HepG2 (cell line): Measurements from ENCODE around the gene FNDC3B. TPM values are rescaled to one million over a fixed set of nuclear protein-coding genes. Genes with fewer than 3 reads are reported as not detected.
A peak's percentile ranks its signal among the peaks of the same experiment; 100 is the strongest.

Source experiments
- ATAC-seq: fragments of 200-7000 bp; cut with Tn5 transposase; 3 replicates; pipeline ENCODE4 v1.9.1; 2020; ENCODE audit warnings: mild to moderate bottlenecking, moderate library complexity
- BruUV-seq: library from RNA; stranded (reverse); fragments of 400-500 nt; replicated peaks from 2 replicates; lab custom pipeline; 2021; lab: Mats Ljungman, UMichigan
- CTCF ChIA-PET: fragments of 300-600 bp; formaldehyde crosslinking; extraction: SDS; loops from one replicate; lab custom pipeline; 2021; ENCODE audit warnings: low total read pairs, inconsistent platforms, low intra/inter-chr PET ratio; lab: Yijun Ruan, JAX
- POLR2A ChIA-PET: fragments of 350-600 bp; sonication (Branson Sonifier 250); formaldehyde crosslinking; loops from one replicate; lab custom pipeline; 2020; ENCODE audit warnings: antibody characterized with exemption, inconsistent platforms; lab: Yijun Ruan, JAX
- DNase-seq: peaks from one replicate; pipeline ENCODE4 v3.0.0-alpha.2; 2015; ENCODE audit warnings: low spot score
- FAIRE-seq: peaks from 3 replicates; lab custom pipeline; 2011; peaks lifted over from hg19 to GRCh38; lab: Jason Lieb, UNC
- H2AFZ ChIP-seq: one replicate; pipeline ENCODE4 v1.6.1; 2011; ENCODE audit warnings: low read length, inconsistent platforms
- H3K27ac ChIP-seq: fragments of 300-600 bp; 3 replicates; pipeline ENCODE4 v1.8.0; 2011; ENCODE audit warnings: mixed run types, mild to moderate bottlenecking, mixed read lengths, low read length, inconsistent platforms; ENCODE audit not compliant: insufficient read depth; ENCODE audit errors: extremely low read length
- H3K27me3 ChIP-seq, 2 experiments: fragments of 200-600 bp in 1 of 2; 2 replicates in 1 of 2; 3 replicates in 1 of 2; pipeline versions ENCODE4 v1.6.0 to v1.8.0; 2011; ENCODE audit warnings: low read length in 2 of 2, mild to moderate bottlenecking in 2 of 2, moderate library complexity in 2 of 2, inconsistent platforms in 1 of 2; ENCODE audit not compliant: insufficient read depth in 2 of 2, control insufficient read depth in 1 of 2
- H3K36me3 ChIP-seq, 2 experiments: fragments of 200-600 bp in 1 of 2; replicated peaks in 1 of 2; 2 replicates in 1 of 2; 3 replicates in 1 of 2; pipeline versions ENCODE4 v1.5.1 to v1.8.0; 2011; ENCODE audit warnings: low read length in 2 of 2, inconsistent platforms in 1 of 2; ENCODE audit not compliant: insufficient read depth in 2 of 2, control insufficient read depth in 1 of 2
- H3K4me1 ChIP-seq: 2 replicates; pipeline ENCODE4 v1.5.1; 2012; ENCODE audit warnings: low read length, inconsistent platforms; ENCODE audit not compliant: insufficient read depth
- H3K4me2 ChIP-seq: 2 replicates; pipeline ENCODE4 v1.6.0; 2011; ENCODE audit warnings: low read depth, low read length, inconsistent platforms
- H3K4me3 ChIP-seq, 3 experiments: fragments of 200-600 bp in 1 of 3; sonication (generic), shearing (Covaris generic) in 1 of 3; replicated peaks in 1 of 3; 2 replicates each; pipeline ENCODE4 v1.5.1; 2011 to 2016; ENCODE audit warnings: low read length in 3 of 3, inconsistent platforms in 2 of 3, low read depth in 2 of 3, mild to moderate bottlenecking in 2 of 3, control low read depth in 1 of 3, mixed read lengths in 1 of 3; ENCODE audit not compliant: insufficient read depth in 1 of 3
- H3K79me2 ChIP-seq: one replicate; pipeline ENCODE4 v1.6.1; 2011; ENCODE audit warnings: low read length, inconsistent platforms; ENCODE audit not compliant: insufficient read depth
- H3K9ac ChIP-seq: 2 replicates; pipeline ENCODE4 v1.6.0; 2011; ENCODE audit warnings: mild to moderate bottlenecking, low read depth, low read length, inconsistent platforms; ENCODE audit not compliant: insufficient read depth
- H3K9me3 ChIP-seq: 2 replicates; pipeline ENCODE4 v1.5.1; 2012; ENCODE audit warnings: mild to moderate bottlenecking, low read length
- H4K20me1 ChIP-seq: 2 replicates; pipeline ENCODE4 v1.6.0; 2011; ENCODE audit warnings: inconsistent platforms, mild to moderate bottlenecking, low read length, moderate library complexity; ENCODE audit not compliant: insufficient read depth
- AGO2 ChIP-seq: fragments of 200-400 bp; formaldehyde crosslinking; optimal IDR thresholded peaks from 2 replicates; pipeline ENCODE3; 2017; ENCODE audit warnings: mild to moderate bottlenecking, low read depth, low read length, moderate library complexity
- NBN ChIP-seq: fragments of 450-650 bp; conservative IDR thresholded peaks from 2 replicates; pipeline ENCODE4 v1.6.1; 2017
- POLR2AphosphoS5 ChIP-seq: IDR thresholded peaks from 2 replicates; pipeline ENCODE4 v1.6.1; 2012; ENCODE audit warnings: low read depth, low read length
- RBM22 ChIP-seq: fragments of 200-400 bp; formaldehyde crosslinking; optimal IDR thresholded peaks from 2 replicates; pipeline ENCODE3; 2017; ENCODE audit warnings: mild to moderate bottlenecking, low read length, moderate library complexity
- ZNF737 ChIP-seq: sonication (generic); formaldehyde crosslinking; IDR thresholded peaks from 2 replicates; pipeline ENCODE4 v1.5.0; 2020; ENCODE audit warnings: missing genetic modification reagents, mild to moderate bottlenecking, borderline replicate concordance
- WGBS: methylation state at CpG from one replicate; pipeline ENCODE4 v1.1.6; 2017; ENCODE audit warnings: low lambda C conversion rate; 5-methylcytosine and 5-hydroxymethylcytosine counted together
- in situ Hi-C: cut with HindIII; loops from 2 replicates; pipeline ENCODE4 v1.10.0; 2017; ENCODE audit warnings: low pct_unique_long_range_greater_than_20kb; ENCODE audit not compliant: extremely low pct_ligation_motif_present
- intact Hi-C: fragments of 100-400 bp; cut with micrococcal nuclease; formaldehyde crosslinking; loops from one replicate; pipeline ENCODE4 v1.10.0; 2022; ENCODE audit not compliant: unreplicated experiment
- polyA plus RNA-seq, 8 experiments: library from polyadenylated mRNA; depleted of rRNA in 3 of 8; stranded (reverse) in 7 of 8; unstranded in 1 of 8; fragments of >200 nt; fragmentation: Illumina TruSeq in 4 of 8; extraction: Trizol in 4 of 8; gene quantifications; 2 replicates each; pipeline versions ENCODE4 v1.2.1 to v1.2.3, GENCODE V29; 2011 to 2016; ENCODE audit warnings: low read depth in 4 of 8, missing spikeins in 1 of 8, mixed read lengths in 1 of 8; ENCODE audit not compliant: insufficient read depth in 1 of 8
- total RNA-seq, 5 experiments: library from RNA; depleted of rRNA; stranded (reverse); fragments of >200 nt; fragmentation: Illumina TruSeq; extraction: Trizol; gene quantifications; 2 replicates each; pipeline ENCODE4 v1.2.3, GENCODE V29; 2016; ENCODE audit warnings: low read depth in 1 of 5
- TF ChIP-seq, protein P1 (sequence below): sonication (generic); formaldehyde crosslinking; IDR thresholded peaks from 2 replicates; pipeline ENCODE4 v1.5.0; 2020; ENCODE audit warnings: mild to moderate bottlenecking, missing genetic modification reagents, moderate library complexity
- TF ChIP-seq, protein P2 (sequence below): sonication (generic); formaldehyde crosslinking; IDR thresholded peaks from 2 replicates; pipeline ENCODE4 v1.5.0; 2020; ENCODE audit warnings: missing genetic modification reagents, mild to moderate bottlenecking, borderline replicate concordance

FNDC3B gene
- total and polyA plus RNA-seq, 2 of the 13 experiments (the other 11 are each of a cell fraction or from before 2014, with no cell fraction given): 74.8 to 103 TPM

DNA sequence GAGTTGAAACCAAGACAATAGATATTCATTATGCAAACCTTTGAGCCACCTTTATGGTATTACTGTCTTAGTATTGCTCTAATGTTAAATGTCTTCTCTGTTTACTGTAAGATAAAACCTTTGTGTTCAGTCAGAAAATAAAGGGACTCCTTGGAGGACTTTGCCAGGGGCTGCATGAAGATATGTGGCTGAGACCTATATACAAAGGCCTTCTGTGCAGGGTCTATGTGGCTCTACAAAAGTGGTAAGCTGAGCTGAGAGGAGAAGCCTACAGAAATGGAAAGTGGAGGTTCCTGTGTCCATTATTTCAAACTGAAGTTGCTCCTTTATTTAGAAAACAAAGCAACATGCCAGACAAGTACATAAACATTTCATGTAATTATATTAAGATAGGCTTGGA, 131.5 kb downstream of the FNDC3B start:
- FAIRE-seq (no peak), ATAC-seq (no peak), DNase-seq (no peak)
- H3K36me3 ChIP-seq: peaks cover 19 to 43% of the 10 kb centered on the region in 2 experiments
- intact Hi-C loops: no loop called here
- peaks cover 97% of the 10 kb centered on the region for H3K79me2 ChIP-seq
- H3K4me1 ChIP-seq: peaks cover 99% of the 10 kb centered on the region
- H3K9ac ChIP-seq: no peak overlapping the region
- H3K27me3 ChIP-seq: no peaks in the 10 kb centered on the region
- H4K20me1 ChIP-seq: peaks cover 99% of the 10 kb centered on the region
- no peak overlapping the region for H3K4me3 ChIP-seq
- H3K27ac ChIP-seq: no peak overlapping the region
- H3K4me2 ChIP-seq: no peak overlapping the region
- peak; percentile 46 for TF ChIP-seq AGO2
- TF ChIP-seq, protein P1, sequence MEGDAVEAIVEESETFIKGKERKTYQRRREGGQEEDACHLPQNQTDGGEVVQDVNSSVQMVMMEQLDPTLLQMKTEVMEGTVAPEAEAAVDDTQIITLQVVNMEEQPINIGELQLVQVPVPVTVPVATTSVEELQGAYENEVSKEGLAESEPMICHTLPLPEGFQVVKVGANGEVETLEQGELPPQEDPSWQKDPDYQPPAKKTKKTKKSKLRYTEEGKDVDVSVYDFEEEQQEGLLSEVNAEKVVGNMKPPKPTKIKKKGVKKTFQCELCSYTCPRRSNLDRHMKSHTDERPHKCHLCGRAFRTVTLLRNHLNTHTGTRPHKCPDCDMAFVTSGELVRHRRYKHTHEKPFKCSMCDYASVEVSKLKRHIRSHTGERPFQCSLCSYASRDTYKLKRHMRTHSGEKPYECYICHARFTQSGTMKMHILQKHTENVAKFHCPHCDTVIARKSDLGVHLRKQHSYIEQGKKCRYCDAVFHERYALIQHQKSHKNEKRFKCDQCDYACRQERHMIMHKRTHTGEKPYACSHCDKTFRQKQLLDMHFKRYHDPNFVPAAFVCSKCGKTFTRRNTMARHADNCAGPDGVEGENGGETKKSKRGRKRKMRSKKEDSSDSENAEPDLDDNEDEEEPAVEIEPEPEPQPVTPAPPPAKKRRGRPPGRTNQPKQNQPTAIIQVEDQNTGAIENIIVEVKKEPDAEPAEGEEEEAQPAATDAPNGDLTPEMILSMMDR (CRISPR knock-in tag): no peak
- in situ Hi-C loops: no loop called here
- ChIA-PET CTCF (no interaction called here), POLR2A (no interaction called here)
- TSS peak; percentile 11 for BruUV-seq
- H2AFZ ChIP-seq: no peak overlapping the region
- no peaks in the 10 kb centered on the region for H3K9me3 ChIP-seq

DNA sequence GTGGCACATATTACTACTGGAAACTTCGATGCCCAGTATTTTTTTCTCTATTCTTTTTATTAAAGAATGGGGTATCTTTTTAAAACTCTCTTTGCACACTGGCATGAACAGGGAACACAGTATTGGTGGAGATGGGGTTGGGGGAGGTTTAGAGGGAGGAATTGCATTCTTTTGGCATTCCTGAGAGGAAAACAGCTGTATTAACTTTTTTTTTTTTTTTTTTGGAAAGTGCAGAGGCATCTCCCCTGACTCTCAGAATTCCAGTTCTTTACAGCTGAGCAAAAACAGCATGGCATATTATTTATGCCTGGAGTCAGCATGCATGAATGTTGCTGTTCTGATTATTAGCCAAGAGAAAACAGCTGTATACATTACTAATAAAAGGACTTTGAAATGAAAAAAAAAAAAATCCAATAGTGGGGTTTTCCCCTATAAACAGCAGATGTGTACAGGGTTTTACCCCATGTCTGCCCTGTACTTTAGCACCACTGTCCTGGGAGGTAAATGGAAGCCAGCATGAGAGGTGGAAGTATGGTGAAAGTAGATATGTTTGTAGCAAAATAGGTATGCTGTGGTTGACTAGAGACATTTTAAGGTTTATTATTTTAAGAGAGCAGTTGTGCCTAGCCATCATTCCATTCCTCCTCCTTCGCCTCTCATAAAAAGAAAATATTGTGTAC, 132.2 kb downstream of the FNDC3B start:
- FAIRE-seq: no peak

More for the DNA sequence above, 132.2 kb downstream of the FNDC3B start:
- ATAC-seq: no peak
- Histone ChIP-seq H3K4me2 (no peak overlapping the region), H2AFZ (no peak overlapping the region), H3K9ac (no peak overlapping the region), H3K9me3 (no peaks in the 10 kb centered on the region), H4K20me1 (peaks cover 99% of the 10 kb centered on the region), H3K79me2 (peaks cover 97% of the 10 kb centered on the region), H3K4me3 (no peak overlapping the region), H3K27ac (no peak overlapping the region), H3K36me3 (peaks cover 17 to 42% of the 10 kb centered on the region in 2 experiments), H3K27me3 (no peaks in the 10 kb centered on the region), H3K4me1 (peaks cover 99% of the 10 kb centered on the region)
- in situ Hi-C loops (no loop called here), intact Hi-C loops (no loop called here)
- no TSS peak for BruUV-seq
- DNase-seq: no peak
- POLR2A ChIA-PET: interaction anchor here (0.7 kb wide), 2 partner anchors 9 to 76 kb away, joined by 3 read pairs; no protein-coding TSS in a partner anchor
- 98% methylated on average over 2 of the region's 2 CpGs for WGBS
- CTCF ChIA-PET: no interaction called here
- TF ChIP-seq ZNF737 (CRISPR knock-in tag) (no peak), POLR2AphosphoS5 (peak; percentile 22; the same call in 1 of the 2 replicates), NBN (no peak), RBM22 (peak; percentile 96)
- TF ChIP-seq, protein P2, sequence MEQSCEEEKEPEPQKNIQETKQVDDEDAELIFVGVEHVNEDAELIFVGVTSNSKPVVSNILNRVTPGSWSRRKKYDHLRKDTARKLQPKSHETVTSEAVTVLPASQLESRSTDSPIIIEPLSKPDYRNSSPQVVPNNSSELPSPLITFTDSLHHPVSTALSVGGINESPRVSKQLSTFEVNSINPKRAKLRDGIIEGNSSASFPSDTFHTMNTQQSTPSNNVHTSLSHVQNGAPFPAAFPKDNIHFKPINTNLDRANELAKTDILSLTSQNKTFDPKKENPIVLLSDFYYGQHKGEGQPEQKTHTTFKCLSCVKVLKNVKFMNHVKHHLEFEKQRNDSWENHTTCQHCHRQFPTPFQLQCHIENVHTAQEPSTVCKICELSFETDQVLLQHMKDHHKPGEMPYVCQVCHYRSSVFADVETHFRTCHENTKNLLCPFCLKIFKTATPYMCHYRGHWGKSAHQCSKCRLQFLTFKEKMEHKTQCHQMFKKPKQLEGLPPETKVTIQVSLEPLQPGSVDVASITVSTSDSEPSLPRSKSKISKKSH (CRISPR knock-in tag): no peak
